Epithelial cell of prostate (primary cell): Measurements from ENCODE around the gene SGMS2.

Source experiments
- DNase-seq: peaks from one replicate; pipeline ENCODE4 v3.0.0-alpha.2; 2011; ENCODE audit warnings: low read depth, low spot score
- H3K27ac ChIP-seq: fragments of 450-650 bp; 2 replicates; pipeline ENCODE4 v1.5.1; 2017; ENCODE audit warnings: mild to moderate bottlenecking

The SGMS2 gene

GRCh38 chr4:107826421-107826980 is 1.8 kb downstream of the SGMS2 start:
- H3K27ac ChIP-seq: peak overlapping the region; percentile 96
- DNase-seq: no peak

GRCh38 chr4:107828315-107829090 is 3.8 kb downstream of the SGMS2 start:
- no peak for DNase-seq
- no peak overlapping the region for H3K27ac ChIP-seq

GRCh38 chr4:107831140-107831539 is 6.4 kb downstream of the SGMS2 start:
- peak overlapping the region; percentile 19 for H3K27ac ChIP-seq
- DNase-seq: no peak

GRCh38 chr4:107832275-107832807 is 7.6 kb downstream of the SGMS2 start:
- no peak overlapping the region for H3K27ac ChIP-seq
- DNase-seq: no peak

- peak overlapping the region; percentile 29 for H3K27ac ChIP-seq
- DNase-seq: no peak
Measured at GRCh38 chr4:107834241-107834794, 9.6 kb downstream of the SGMS2 start.

- DNase-seq: no peak
- H3K27ac ChIP-seq: no peak overlapping the region
Measured at GRCh38 chr4:107835406-107835805, 10.7 kb downstream of the SGMS2 start.

- peak overlapping the region; percentile 81 for H3K27ac ChIP-seq
- DNase-seq: no peak
Measured at GRCh38 chr4:107837317-107837716, 12.6 kb downstream of the SGMS2 start.

- DNase-seq: no peak
- peak overlapping the region; percentile 81 for H3K27ac ChIP-seq
Measured at GRCh38 chr4:107837776-107838618, 13.3 kb downstream of the SGMS2 start.

- no peak for DNase-seq
- peak overlapping the region; percentile 81 for H3K27ac ChIP-seq
Measured at GRCh38 chr4:107838861-107839565, 14.3 kb downstream of the SGMS2 start.

GRCh38 chr4:107843391-107843790 is 18.7 kb downstream of the SGMS2 start:
- DNase-seq: no peak
- H3K27ac ChIP-seq: no peak overlapping the region

- DNase-seq: no peak
Measured at GRCh38 chr4:107845681-107846080, 20.9 kb downstream of the SGMS2 start.

GRCh38 chr4:107850438-107850837 is 25.7 kb downstream of the SGMS2 start:
- DNase-seq: no peak

More at GRCh38 chr4:107845681-107846080, 20.9 kb downstream of the SGMS2 start:
- no peak overlapping the region for H3K27ac ChIP-seq

GRCh38 chr4:107853444-107854355 is 29.0 kb downstream of the SGMS2 start:
- peak overlapping the region; percentile 43 for H3K27ac ChIP-seq
- DNase-seq: no peak

More at GRCh38 chr4:107850438-107850837, 25.7 kb downstream of the SGMS2 start:
- H3K27ac ChIP-seq: no peak overlapping the region

GRCh38 chr4:107854356-107855022 is 29.8 kb downstream of the SGMS2 start:
- peak overlapping the region; percentile 43 for H3K27ac ChIP-seq
- no peak for DNase-seq

GRCh38 chr4:107855723-107856122 is 31.0 kb downstream of the SGMS2 start:
- DNase-seq: no peak
- peak overlapping the region; percentile 2 for H3K27ac ChIP-seq

- H3K27ac ChIP-seq: no peak overlapping the region
- no peak for DNase-seq
Measured at GRCh38 chr4:107856901-107857300, 32.2 kb downstream of the SGMS2 start.

- DNase-seq: no peak
- H3K27ac ChIP-seq: no peak overlapping the region
Measured at GRCh38 chr4:107857741-107858140, 33.0 kb downstream of the SGMS2 start.

- no peak for DNase-seq
- no peak overlapping the region for H3K27ac ChIP-seq
Measured at GRCh38 chr4:107858158-107858742, 33.5 kb downstream of the SGMS2 start.
